Thoracic aorta (tissue), 2 donors: ENCODE results near the gene NOTUM. TPM values are rescaled to one million over a fixed set of nuclear protein-coding genes. Genes with fewer than 3 reads are reported as not detected.

Experiments
- ATAC-seq: fragments of 150-250 bp; one replicate; pipeline ENCODE4 v1.8.0; 2017; ENCODE audit warnings: low read depth; ENCODE audit not compliant: insufficient number of reproducible peaks, low FRiP score
- DNase-seq: peaks from one replicate; pipeline ENCODE4 v3.0.0-alpha.2; 2020; ENCODE audit warnings: low spot score
- H3K27ac ChIP-seq, 2 donors: fragments of 200-600 bp; sonication (generic); 1 replicate in 1 of 2; 2 replicates in 1 of 2; pipeline ENCODE4 v1.5.1; 2016; ENCODE audit warnings: mild to moderate bottlenecking in 2 of 2, moderate library complexity in 2 of 2
- H3K27me3 ChIP-seq: fragments of 200-600 bp; sonication (generic); replicated peaks from 2 replicates; pipeline ENCODE4 v1.6.0; 2016; ENCODE audit warnings: mild to moderate bottlenecking; ENCODE audit not compliant: insufficient read depth
- H3K36me3 ChIP-seq: fragments of 200-600 bp; sonication (generic); one replicate; pipeline ENCODE4 v1.5.1; 2016
- H3K4me1 ChIP-seq, 2 donors: fragments of 200-600 bp; sonication (generic); 1 replicate in 1 of 2; 2 replicates in 1 of 2; pipeline versions ENCODE4 v1.5.1 to v1.6.0; 2016; ENCODE audit warnings: low read depth in 2 of 2, mild to moderate bottlenecking in 1 of 2; ENCODE audit not compliant: control insufficient read depth in 1 of 2
- H3K4me3 ChIP-seq: fragments of 200-600 bp; sonication (generic); 2 replicates; pipeline ENCODE4 v1.5.1; 2016; ENCODE audit warnings: mild to moderate bottlenecking
- H3K9me3 ChIP-seq: fragments of 200-600 bp; sonication (generic); 2 replicates; pipeline ENCODE4 v1.5.1; 2016
- CTCF ChIP-seq: fragments of 200-600 bp; sonication (generic); IDR thresholded peaks from one replicate; pipeline ENCODE4 v1.5.1; 2019; ENCODE audit warnings: antibody characterized with exemption
- total RNA-seq, 2 donors: library from RNA; depleted of rRNA; stranded (reverse); fragments of >200 nt; gene quantifications; one replicate each; pipeline versions ENCODE4 v1.1.0 to v1.2.3, GENCODE V29; 2016

The NOTUM gene
- total RNA-seq, 2 donors from 2014 or later: not detected

GRCh38 chr17:81968850-81969812 lies 8.1 kb upstream of the NOTUM start:
- ATAC-seq (no peak), DNase-seq (no peak)
- TF ChIP-seq CTCF: no peak
- Histone ChIP-seq H3K27me3 (no peaks in the 10 kb centered on the region), H3K36me3 (no peaks in the 10 kb centered on the region), H3K4me3 (no peak overlapping the region), H3K9me3 (no peaks in the 10 kb centered on the region), H3K4me1 (peaks cover 0 to 7% of the 10 kb centered on the region in 2 donors), H3K27ac (no peak overlapping the region)

GRCh38 chr17:81968396-81968745 lies 7.4 kb upstream of the NOTUM start:
- Histone ChIP-seq H3K27me3 (no peaks in the 10 kb centered on the region), H3K4me3 (peak overlapping the region; percentile 9)
- no peak for TF ChIP-seq CTCF

GRCh38 chr17:81967533-81968395 lies 6.8 kb upstream of the NOTUM start:
- H3K9me3 ChIP-seq: no peaks in the 10 kb centered on the region
- H3K27ac ChIP-seq: no peak overlapping the region
- no peak for TF ChIP-seq CTCF
- H3K27me3 ChIP-seq: no peaks in the 10 kb centered on the region
- H3K4me3 ChIP-seq: peak overlapping the region; percentile 9
- peaks cover 0 to 7% of the 10 kb centered on the region in 2 donors for H3K4me1 ChIP-seq
- DNase-seq (no peak), ATAC-seq (no peak)
- no peaks in the 10 kb centered on the region for H3K36me3 ChIP-seq

More at GRCh38 chr17:81968396-81968745, 7.4 kb upstream of the NOTUM start:
- Histone ChIP-seq H3K27ac (no peak overlapping the region), H3K36me3 (no peaks in the 10 kb centered on the region), H3K9me3 (no peaks in the 10 kb centered on the region), H3K4me1 (peaks cover 0 to 7% of the 10 kb centered on the region in 2 donors)
- ATAC-seq: no peak
- no peak for DNase-seq

GRCh38 chr17:81967244-81967532 lies 6.2 kb upstream of the NOTUM start:
- ATAC-seq (no peak), DNase-seq (no peak)

More at GRCh38 chr17:81967244-81967532, 6.2 kb upstream of the NOTUM start:
- no peaks in the 10 kb centered on the region for H3K36me3 ChIP-seq
- no peak overlapping the region for H3K4me3 ChIP-seq
- TF ChIP-seq CTCF: no peak
- no peaks in the 10 kb centered on the region for H3K9me3 ChIP-seq
- no peak overlapping the region for H3K27ac ChIP-seq
- H3K4me1 ChIP-seq: peaks cover 0 to 7% of the 10 kb centered on the region in 2 donors
- H3K27me3 ChIP-seq: no peaks in the 10 kb centered on the region
